ENCODE measurements around the gene MAP7.

DNA sequence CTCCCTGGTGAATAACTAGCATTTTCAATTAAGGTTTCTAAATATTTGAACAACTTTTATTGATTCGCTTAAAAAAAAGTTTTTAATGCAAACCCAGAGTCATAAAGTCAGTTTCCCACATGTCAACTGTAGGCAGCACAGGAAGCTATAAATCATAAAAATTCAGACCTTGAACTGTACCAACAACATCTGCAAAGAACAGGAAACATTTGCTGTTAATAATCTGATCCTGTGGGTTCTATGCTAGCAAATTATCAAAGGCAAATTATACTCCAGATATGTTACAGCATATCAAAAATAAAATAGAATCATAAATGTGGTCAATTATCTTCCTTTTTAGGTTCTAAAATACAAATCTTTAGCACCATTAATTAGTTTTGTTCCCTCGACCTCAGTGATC, 16.6 kb upstream of the MAP7 start:
- TF ChIP-seq, protein P1, sequence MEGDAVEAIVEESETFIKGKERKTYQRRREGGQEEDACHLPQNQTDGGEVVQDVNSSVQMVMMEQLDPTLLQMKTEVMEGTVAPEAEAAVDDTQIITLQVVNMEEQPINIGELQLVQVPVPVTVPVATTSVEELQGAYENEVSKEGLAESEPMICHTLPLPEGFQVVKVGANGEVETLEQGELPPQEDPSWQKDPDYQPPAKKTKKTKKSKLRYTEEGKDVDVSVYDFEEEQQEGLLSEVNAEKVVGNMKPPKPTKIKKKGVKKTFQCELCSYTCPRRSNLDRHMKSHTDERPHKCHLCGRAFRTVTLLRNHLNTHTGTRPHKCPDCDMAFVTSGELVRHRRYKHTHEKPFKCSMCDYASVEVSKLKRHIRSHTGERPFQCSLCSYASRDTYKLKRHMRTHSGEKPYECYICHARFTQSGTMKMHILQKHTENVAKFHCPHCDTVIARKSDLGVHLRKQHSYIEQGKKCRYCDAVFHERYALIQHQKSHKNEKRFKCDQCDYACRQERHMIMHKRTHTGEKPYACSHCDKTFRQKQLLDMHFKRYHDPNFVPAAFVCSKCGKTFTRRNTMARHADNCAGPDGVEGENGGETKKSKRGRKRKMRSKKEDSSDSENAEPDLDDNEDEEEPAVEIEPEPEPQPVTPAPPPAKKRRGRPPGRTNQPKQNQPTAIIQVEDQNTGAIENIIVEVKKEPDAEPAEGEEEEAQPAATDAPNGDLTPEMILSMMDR (conservative IDR thresholded peaks at IDR 0.05; ENCODE audit: low read depth in 2 of 2): no peak
- TF ChIP-seq EZH2phosphoT487 (IDR thresholded peaks at IDR 0.05; ENCODE audit: unreplicated experiment): no peak
- no peak for TF ChIP-seq EZH2 (IDR thresholded peaks at IDR 0.05; ENCODE audit: low read depth, unreplicated experiment)
